GM12878 (cell line): ENCODE results near the gene MED25. TPM values are rescaled to one million over a fixed set of nuclear protein-coding genes. Genes with fewer than 3 reads are reported as not detected.

Experiments used
- ATAC-seq: fragments of 200-7000 bp; cut with Tn5 transposase; 3 replicates; pipeline ENCODE4 v1.9.1; 2020; ENCODE audit warnings: mild to moderate bottlenecking, moderate library complexity
- BruUV-seq: library from RNA; stranded (reverse); fragments of 400-500 nt; replicated peaks from 2 replicates; lab custom pipeline; 2021; lab: Mats Ljungman, UMichigan
- CTCF ChIA-PET: fragments of 300-600 bp; sonication (Branson Sonifier 250); formaldehyde crosslinking; extraction: SDS; loops from one replicate; lab custom pipeline; 2021; ENCODE audit warnings: inconsistent platforms; lab: Yijun Ruan, JAX
- POLR2A ChIA-PET: fragments of 350-600 bp; formaldehyde crosslinking; extraction: SDS; loops from one replicate; lab custom pipeline; 2021; ENCODE audit warnings: inconsistent platforms; lab: Charles Lee
- RAD21 ChIA-PET: fragments of 300-600 bp; sonication (Branson Sonifier 250); formaldehyde crosslinking; loops from one replicate; lab custom pipeline; 2023; ENCODE audit warnings: antibody characterized with exemption; ENCODE audit not compliant: unreplicated experiment; lab: Charles Lee
- SMC1A ChIA-PET: fragments of 300-600 bp; sonication (Branson Sonifier 250); formaldehyde crosslinking; loops from one replicate; lab custom pipeline; 2023; ENCODE audit not compliant: unreplicated experiment, uncharacterized antibody; lab: Charles Lee
- DNase-seq: peaks from one replicate; pipeline ENCODE4 v3.0.0-alpha.2; 2011; ENCODE audit warnings: low read depth, low spot score
- FAIRE-seq: peaks from 3 replicates; lab custom pipeline; 2011; peaks lifted over from hg19 to GRCh38; lab: Jason Lieb, UNC
- H2AFZ ChIP-seq: 2 replicates; pipeline ENCODE4 v1.6.0; 2011; ENCODE audit warnings: low read depth, low read length, control low read depth; ENCODE audit not compliant: control insufficient read depth
- H3K27ac ChIP-seq: 2 replicates; pipeline ENCODE4 v1.5.1; 2011; ENCODE audit warnings: control low read depth; ENCODE audit not compliant: control insufficient read depth, insufficient read depth
- H3K27me3 ChIP-seq, 2 experiments: replicated peaks in 1 of 2; 2 replicates each; pipeline versions ENCODE4 v1.6.0 to v1.6.1; 2011; ENCODE audit warnings: low read length in 1 of 2; ENCODE audit not compliant: control insufficient read depth in 2 of 2, insufficient read depth in 2 of 2
- H3K36me3 ChIP-seq, 2 experiments: 2 replicates each; pipeline ENCODE4 v1.5.1; 2011; ENCODE audit warnings: low read length in 1 of 2; ENCODE audit not compliant: control insufficient read depth in 2 of 2, insufficient read depth in 2 of 2
- H3K4me1 ChIP-seq: 2 replicates; pipeline ENCODE4 v1.6.1; 2011; ENCODE audit warnings: mild to moderate bottlenecking, low read length, moderate library complexity, mixed read lengths; ENCODE audit not compliant: control insufficient read depth, insufficient read depth
- H3K4me2 ChIP-seq: 2 replicates; pipeline ENCODE4 v1.6.0; 2011; ENCODE audit warnings: control low read depth; ENCODE audit not compliant: control insufficient read depth, insufficient read depth
- H3K4me3 ChIP-seq: fragments of 200-600 bp; sonication (generic); 2 replicates; pipeline ENCODE4 v1.5.1; 2016
- H3K79me2 ChIP-seq: 2 replicates; pipeline ENCODE4 v1.6.0; 2011; ENCODE audit warnings: low read length; ENCODE audit not compliant: control insufficient read depth, insufficient read depth
- H3K9ac ChIP-seq: 2 replicates; pipeline ENCODE4 v1.8.0; 2011; ENCODE audit warnings: low read length, control low read depth, mixed read lengths; ENCODE audit not compliant: control insufficient read depth, insufficient read depth
- H3K9me3 ChIP-seq: replicated peaks from 3 replicates; pipeline ENCODE4 v1.5.1; 2011; ENCODE audit warnings: mild to moderate bottlenecking, low read length; ENCODE audit not compliant: control insufficient read depth, insufficient read depth
- H4K20me1 ChIP-seq: 2 replicates; pipeline ENCODE4 v1.6.0; 2011; ENCODE audit not compliant: control insufficient read depth, insufficient read depth
- ATF7 ChIP-seq: fragments of 450-650 bp; IDR thresholded peaks from 2 replicates; pipeline ENCODE4 v1.6.1; 2016; ENCODE audit warnings: low read depth, mild to moderate bottlenecking
- BCL11A ChIP-seq: IDR thresholded peaks from 2 replicates; pipeline ENCODE4 v1.6.1; 2011; ENCODE audit warnings: low read depth, low read length
- BHLHE40 ChIP-seq, 2 experiments: fragments of 450-650 bp in 1 of 2; IDR thresholded peaks; 2 replicates each; pipeline ENCODE4 v1.6.1; 2011 to 2017; ENCODE audit warnings: low read depth in 2 of 2, borderline replicate concordance in 1 of 2, improper control_type of control experiment in 1 of 2, low read length in 1 of 2, mild to moderate bottlenecking in 1 of 2
- BMI1 ChIP-seq: fragments of 450-650 bp; IDR thresholded peaks from 2 replicates; pipeline ENCODE4 v1.6.1; 2016; ENCODE audit warnings: mild to moderate bottlenecking, moderate library complexity, borderline replicate concordance
- CHD2 ChIP-seq: IDR thresholded peaks from 2 replicates; pipeline ENCODE4 v1.6.1; 2011; ENCODE audit warnings: low read depth, low read length, improper control_type of control experiment, borderline replicate concordance
- CREM ChIP-seq: IDR thresholded peaks from 2 replicates; pipeline ENCODE4 v1.6.1; 2014; ENCODE audit warnings: antibody characterized with exemption, low read depth
- DPF2 ChIP-seq: fragments of 450-650 bp; IDR thresholded peaks from 2 replicates; pipeline ENCODE4 v1.6.1; 2017; ENCODE audit warnings: mild to moderate bottlenecking
- FOXM1 ChIP-seq: IDR thresholded peaks from 2 replicates; pipeline ENCODE4 v1.6.1; 2012; ENCODE audit warnings: low read depth, mild to moderate bottlenecking, inconsistent platforms, low read length, moderate library complexity
- HCFC1 ChIP-seq: fragments of 150-350 bp; IDR thresholded peaks from 2 replicates; pipeline ENCODE4 v1.6.1; 2014; ENCODE audit warnings: low read length
- HDGF ChIP-seq: fragments of 450-650 bp; IDR thresholded peaks from 2 replicates; pipeline ENCODE4 v1.6.1; 2016; ENCODE audit warnings: antibody characterized with exemption
- KAT2A ChIP-seq: conservative IDR thresholded peaks from 2 replicates; pipeline ENCODE4 v1.6.1; 2011; ENCODE audit warnings: low read depth, low read length; ENCODE audit not compliant: control insufficient read depth
- MEF2B ChIP-seq: fragments of 450-650 bp; IDR thresholded peaks from 2 replicates; pipeline ENCODE4 v1.6.1; 2018; ENCODE audit warnings: mild to moderate bottlenecking, moderate library complexity; ENCODE audit not compliant: partially characterized antibody, poor library complexity, severe bottlenecking
- NBN ChIP-seq: fragments of 450-650 bp; IDR thresholded peaks from 2 replicates; pipeline ENCODE4 v1.6.1; 2016
- NRF1 ChIP-seq: conservative IDR thresholded peaks from 2 replicates; pipeline ENCODE4 v1.6.1; 2011; ENCODE audit warnings: mild to moderate bottlenecking, low read depth, low read length, improper control_type of control experiment
- PAX5 ChIP-seq: IDR thresholded peaks from 2 replicates; pipeline ENCODE4 v1.6.1; 2011; ENCODE audit warnings: low read depth, low read length, borderline replicate concordance
- RUNX3 ChIP-seq: IDR thresholded peaks from 2 replicates; pipeline ENCODE4 v1.6.1; 2012; ENCODE audit warnings: low read length, inconsistent platforms
- SPI1 ChIP-seq: IDR thresholded peaks from 2 replicates; pipeline ENCODE4 v1.6.1; 2011; ENCODE audit warnings: low read depth, mild to moderate bottlenecking, low read length, moderate library complexity, borderline replicate concordance; ENCODE audit not compliant: insufficient read depth
- TCF12 ChIP-seq: IDR thresholded peaks from 2 replicates; pipeline ENCODE4 v1.6.1; 2011; ENCODE audit warnings: low read depth, mild to moderate bottlenecking, low read length
- WGBS: methylation state at CpG from one replicate; pipeline ENCODE4 v1.1.6; 2016; ENCODE audit warnings: low lambda C conversion rate; ENCODE audit not compliant: insufficient replicate concordance, insufficient coverage; ENCODE audit errors: missing lambda C conversion rate; 5-methylcytosine and 5-hydroxymethylcytosine counted together
- in situ Hi-C: fragments of 300-500 bp; cut with MboI; formaldehyde crosslinking; loops from 9 replicates; pipeline ENCODE4 v1.14.3; 2018; ENCODE audit warnings: mixed read lengths
- intact Hi-C: fragments of 100-400 bp; cut with micrococcal nuclease; formaldehyde crosslinking; loops from one replicate; pipeline ENCODE4 v1.14.2; 2022; ENCODE audit not compliant: unreplicated experiment
- polyA plus RNA-seq, 11 experiments: library from polyadenylated mRNA; depleted of rRNA in 4 of 11; unstranded in 6 of 11; stranded (reverse) in 5 of 11; fragments of >200 nt; fragmentation: Nextera tagmentation in 4 of 11; fragmentation: Illumina TruSeq in 1 of 11; extraction: Ambion mirVana in 4 of 11; extraction: Trizol in 1 of 11; gene quantifications; 1 replicate in 1 of 11; 2 replicates in 10 of 11; pipeline versions ENCODE4 v1.2.1 to v1.2.3, GENCODE V29; 2011 to 2016; ENCODE audit warnings: inconsistent platforms in 2 of 11, missing spikeins in 2 of 11, low read depth in 1 of 11
- total RNA-seq, 4 experiments: library from RNA; depleted of rRNA in 3 of 4; stranded (reverse); fragments of >200 nt in 3 of 4; fragmentation: Illumina TruSeq in 1 of 4; extraction: Trizol in 1 of 4; gene quantifications; 2 replicates each; pipeline versions ENCODE4 v1.2.1 to v1.2.3, GENCODE V29; 2013 to 2021
- TF ChIP-seq, protein P1 (sequence below): fragments of 450-650 bp; IDR thresholded peaks from 2 replicates; pipeline ENCODE4 v1.6.1; 2017; ENCODE audit warnings: low read depth, mild to moderate bottlenecking, moderate library complexity
- TF ChIP-seq, protein P2 (sequence below): IDR thresholded peaks from 2 replicates; pipeline ENCODE4 v1.6.1; 2011; ENCODE audit warnings: low read depth, low read length, improper control_type of control experiment, borderline replicate concordance
- TF ChIP-seq, protein P3 (sequence below): fragments of 450-650 bp; IDR thresholded peaks from 2 replicates; pipeline ENCODE4 v1.6.1; 2017; ENCODE audit warnings: mild to moderate bottlenecking

The MED25 gene
- total and polyA plus RNA-seq, 10 of the 15 experiments (the other 5 are each of a cell fraction or from before 2014, with no cell fraction given), result 3.5 to 53.9 (median 17.1) TPM

DNA sequence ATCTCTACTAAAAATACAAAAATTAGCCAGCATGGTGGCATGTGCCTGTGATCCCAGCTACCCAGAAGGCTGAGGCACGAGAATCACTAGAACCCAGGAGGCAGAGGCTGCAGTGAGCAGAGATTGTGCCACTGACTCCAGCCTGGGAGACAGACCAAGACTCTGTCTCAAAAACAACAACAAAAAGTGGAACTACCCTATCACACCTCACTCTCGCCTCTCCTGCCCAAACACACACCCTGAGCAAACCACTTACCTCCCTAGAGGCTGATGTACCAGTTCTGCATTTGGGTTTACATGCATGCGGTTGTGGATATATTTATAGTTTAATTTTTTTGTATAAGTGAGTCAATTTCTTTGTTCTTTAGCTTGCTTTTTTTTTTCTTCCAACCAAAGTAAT lies 25.2 kb downstream of the MED25 start:
- in situ Hi-C loops, result no loop called here
- ChIA-PET CTCF (no interaction called here), RAD21 (interaction anchor here (0.6 to 0.9 kb wide), 2 partner anchors 54 to 465 kb away, joined by 3 read pairs; partner anchors contain the start of gene IL4I1), SMC1A (interaction anchor here (1.3 to 1.4 kb wide), 3 partner anchors 24 to 30 kb away, joined by 3 read pairs; partner anchors contain the start of genes FUZ and MED25), POLR2A (interaction anchor here (0.6 to 1.3 kb wide), 7 partner anchors 24 to 483 kb away, joined by 3 to 8 read pairs (median 4); no protein-coding TSS in a partner anchor)
- no TSS peak for BruUV-seq
- no peaks in the 10 kb centered on the region; the same call in 2 of the 3 replicates for H3K9me3 ChIP-seq
- no peaks in the 10 kb centered on the region for H3K27me3 ChIP-seq
- 2% methylated on average over 3 of the region's 3 CpGs for WGBS
- no peak overlapping the region for H3K27ac ChIP-seq
- FAIRE-seq (no peak), DNase-seq (peak; percentile 34), ATAC-seq (peak; percentile 95)
- no peaks in the 10 kb centered on the region for H4K20me1 ChIP-seq
- no peak overlapping the region for H3K4me2 ChIP-seq
- intact Hi-C loops, result no loop called here
- H3K36me3 ChIP-seq, result peaks cover 0 to 2% of the 10 kb centered on the region in 2 experiments; a peak in 2 of 4 replicates
- no peaks in the 10 kb centered on the region for H3K79me2 ChIP-seq
- no peak overlapping the region for H2AFZ ChIP-seq
- H3K4me1 ChIP-seq, result peaks cover 16% of the 10 kb centered on the region
- H3K4me3 ChIP-seq, result no peak overlapping the region
- H3K9ac ChIP-seq, result no peak overlapping the region
- TF ChIP-seq BCL11A (peak; percentile 49; the same call in 1 of the 2 replicates), RUNX3 (peak; percentile 61), FOXM1 (no peak), CREM (no peak), MEF2B (peak; percentile 95), NRF1 (no peak), BMI1 (0 out of 2 replicates have a peak, but pooled peaks have one; percentile 15), PAX5 (0 out of 2 replicates have a peak, but pooled peaks have one; percentile 39), KAT2A (no peak), CHD2 (0 out of 2 replicates have a peak, but pooled peaks have one; percentile 25), NBN (peak; percentile 68), HDGF (peak; percentile 63), BHLHE40 (IDR thresholded peaks at IDR 0.05; ENCODE audit: borderline replicate concordance in 1 of 2, low read depth in 2 of 2, low read length in 1 of 2) (peak; percentile 48 to 70; a peak in 3 of 4 replicates), ATF7 (peak; percentile 50; the same call in 1 of the 2 replicates), SPI1 (peak; percentile 88), TCF12 (no peak), HCFC1 (no peak), DPF2 (peak; percentile 58)
- TF ChIP-seq, protein P1, sequence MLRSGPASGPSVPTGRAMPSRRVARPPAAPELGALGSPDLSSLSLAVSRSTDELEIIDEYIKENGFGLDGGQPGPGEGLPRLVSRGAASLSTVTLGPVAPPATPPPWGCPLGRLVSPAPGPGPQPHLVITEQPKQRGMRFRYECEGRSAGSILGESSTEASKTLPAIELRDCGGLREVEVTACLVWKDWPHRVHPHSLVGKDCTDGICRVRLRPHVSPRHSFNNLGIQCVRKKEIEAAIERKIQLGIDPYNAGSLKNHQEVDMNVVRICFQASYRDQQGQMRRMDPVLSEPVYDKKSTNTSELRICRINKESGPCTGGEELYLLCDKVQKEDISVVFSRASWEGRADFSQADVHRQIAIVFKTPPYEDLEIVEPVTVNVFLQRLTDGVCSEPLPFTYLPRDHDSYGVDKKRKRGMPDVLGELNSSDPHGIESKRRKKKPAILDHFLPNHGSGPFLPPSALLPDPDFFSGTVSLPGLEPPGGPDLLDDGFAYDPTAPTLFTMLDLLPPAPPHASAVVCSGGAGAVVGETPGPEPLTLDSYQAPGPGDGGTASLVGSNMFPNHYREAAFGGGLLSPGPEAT, result peak; percentile 77; the same call in 1 of the 2 replicates
- TF ChIP-seq, protein P2, sequence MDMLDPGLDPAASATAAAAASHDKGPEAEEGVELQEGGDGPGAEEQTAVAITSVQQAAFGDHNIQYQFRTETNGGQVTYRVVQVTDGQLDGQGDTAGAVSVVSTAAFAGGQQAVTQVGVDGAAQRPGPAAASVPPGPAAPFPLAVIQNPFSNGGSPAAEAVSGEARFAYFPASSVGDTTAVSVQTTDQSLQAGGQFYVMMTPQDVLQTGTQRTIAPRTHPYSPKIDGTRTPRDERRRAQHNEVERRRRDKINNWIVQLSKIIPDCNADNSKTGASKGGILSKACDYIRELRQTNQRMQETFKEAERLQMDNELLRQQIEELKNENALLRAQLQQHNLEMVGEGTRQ, result no peak
- TF ChIP-seq, protein P3, sequence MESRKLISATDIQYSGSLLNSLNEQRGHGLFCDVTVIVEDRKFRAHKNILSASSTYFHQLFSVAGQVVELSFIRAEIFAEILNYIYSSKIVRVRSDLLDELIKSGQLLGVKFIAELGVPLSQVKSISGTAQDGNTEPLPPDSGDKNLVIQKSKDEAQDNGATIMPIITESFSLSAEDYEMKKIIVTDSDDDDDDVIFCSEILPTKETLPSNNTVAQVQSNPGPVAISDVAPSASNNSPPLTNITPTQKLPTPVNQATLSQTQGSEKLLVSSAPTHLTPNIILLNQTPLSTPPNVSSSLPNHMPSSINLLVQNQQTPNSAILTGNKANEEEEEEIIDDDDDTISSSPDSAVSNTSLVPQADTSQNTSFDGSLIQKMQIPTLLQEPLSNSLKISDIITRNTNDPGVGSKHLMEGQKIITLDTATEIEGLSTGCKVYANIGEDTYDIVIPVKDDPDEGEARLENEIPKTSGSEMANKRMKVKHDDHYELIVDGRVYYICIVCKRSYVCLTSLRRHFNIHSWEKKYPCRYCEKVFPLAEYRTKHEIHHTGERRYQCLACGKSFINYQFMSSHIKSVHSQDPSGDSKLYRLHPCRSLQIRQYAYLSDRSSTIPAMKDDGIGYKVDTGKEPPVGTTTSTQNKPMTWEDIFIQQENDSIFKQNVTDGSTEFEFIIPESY, result no peak
